IMR-90 (cell line): ENCODE results near the gene ERVFRD-1.

Experiments
- BHLHE40 ChIP-seq: fragments of 150-350 bp; IDR thresholded peaks from 2 replicates; pipeline ENCODE4 v1.6.1; 2016; ENCODE audit warnings: mild to moderate bottlenecking, low read depth, low read length
- CEBPB ChIP-seq: IDR thresholded peaks from 2 replicates; pipeline ENCODE4 v1.6.1; 2012; ENCODE audit warnings: low read depth, low read length, improper control_type of control experiment
- MAFK ChIP-seq: IDR thresholded peaks from 2 replicates; pipeline ENCODE4 v1.6.1; 2012; ENCODE audit warnings: low read depth, low read length, improper control_type of control experiment
- MXI1 ChIP-seq: IDR thresholded peaks from 2 replicates; pipeline ENCODE4 v1.6.1; 2012; ENCODE audit warnings: low read depth, mild to moderate bottlenecking, low read length, moderate library complexity, borderline replicate concordance
- POLR2A ChIP-seq: IDR thresholded peaks from 2 replicates; pipeline ENCODE4 v1.6.1; 2012; ENCODE audit warnings: mild to moderate bottlenecking, low read depth, low read length
- RAD21 ChIP-seq: IDR thresholded peaks from 2 replicates; pipeline ENCODE4 v1.6.1; 2012; ENCODE audit warnings: low read length, improper control_type of control experiment
- RCOR1 ChIP-seq: IDR thresholded peaks from 2 replicates; pipeline ENCODE4 v1.6.1; 2012; ENCODE audit warnings: mild to moderate bottlenecking, low read length, improper control_type of control experiment; ENCODE audit not compliant: insufficient replicate concordance
- TF ChIP-seq, protein P1 (sequence below): conservative IDR thresholded peaks from 2 replicates; pipeline ENCODE4 v1.5.1; 2012; ENCODE audit warnings: mild to moderate bottlenecking, low read depth, low read length, improper control_type of control experiment
- TF ChIP-seq, protein P2 (sequence below): fragments of 150-350 bp; IDR thresholded peaks from 2 replicates; pipeline ENCODE4 v1.6.1; 2017; ENCODE audit warnings: mild to moderate bottlenecking, antibody characterized with exemption, low read length, low read depth

DNA sequence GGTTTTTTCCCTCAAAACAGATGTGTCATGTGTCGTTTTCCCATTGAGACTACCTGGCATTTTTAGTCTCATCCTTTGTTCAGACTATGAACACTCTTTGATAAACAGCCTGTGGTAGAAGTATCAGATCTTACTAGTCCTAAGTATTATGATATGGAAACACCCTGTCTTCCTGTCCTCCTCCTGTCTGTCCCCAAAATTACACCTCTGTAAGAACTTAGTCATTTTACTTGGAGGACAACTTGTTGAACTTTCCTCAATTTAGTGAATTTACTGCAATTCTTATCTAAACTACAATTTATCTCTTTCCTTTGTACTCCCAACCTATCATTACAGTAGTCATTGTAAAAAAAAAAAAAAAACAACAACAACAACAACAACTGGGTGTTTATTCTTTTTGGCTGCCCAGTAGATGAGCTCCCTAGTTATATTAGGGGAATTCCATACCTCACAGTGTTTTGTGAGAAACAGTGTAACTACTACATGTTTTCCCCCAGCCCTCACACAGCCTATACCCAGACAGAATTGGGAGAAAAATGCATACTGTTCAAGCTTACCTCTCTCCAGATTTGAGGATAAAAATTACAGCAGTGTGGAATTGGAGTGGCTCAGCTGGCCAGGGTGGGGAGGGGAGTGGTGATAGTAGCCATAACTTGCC, 18.5 kb upstream of the ERVFRD-1 start:
- TF ChIP-seq POLR2A = no peak
- TF ChIP-seq, protein P1, sequence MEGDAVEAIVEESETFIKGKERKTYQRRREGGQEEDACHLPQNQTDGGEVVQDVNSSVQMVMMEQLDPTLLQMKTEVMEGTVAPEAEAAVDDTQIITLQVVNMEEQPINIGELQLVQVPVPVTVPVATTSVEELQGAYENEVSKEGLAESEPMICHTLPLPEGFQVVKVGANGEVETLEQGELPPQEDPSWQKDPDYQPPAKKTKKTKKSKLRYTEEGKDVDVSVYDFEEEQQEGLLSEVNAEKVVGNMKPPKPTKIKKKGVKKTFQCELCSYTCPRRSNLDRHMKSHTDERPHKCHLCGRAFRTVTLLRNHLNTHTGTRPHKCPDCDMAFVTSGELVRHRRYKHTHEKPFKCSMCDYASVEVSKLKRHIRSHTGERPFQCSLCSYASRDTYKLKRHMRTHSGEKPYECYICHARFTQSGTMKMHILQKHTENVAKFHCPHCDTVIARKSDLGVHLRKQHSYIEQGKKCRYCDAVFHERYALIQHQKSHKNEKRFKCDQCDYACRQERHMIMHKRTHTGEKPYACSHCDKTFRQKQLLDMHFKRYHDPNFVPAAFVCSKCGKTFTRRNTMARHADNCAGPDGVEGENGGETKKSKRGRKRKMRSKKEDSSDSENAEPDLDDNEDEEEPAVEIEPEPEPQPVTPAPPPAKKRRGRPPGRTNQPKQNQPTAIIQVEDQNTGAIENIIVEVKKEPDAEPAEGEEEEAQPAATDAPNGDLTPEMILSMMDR = no peak
- no peak for TF ChIP-seq RAD21
- TF ChIP-seq BHLHE40 = no peak
- TF ChIP-seq, protein P2, sequence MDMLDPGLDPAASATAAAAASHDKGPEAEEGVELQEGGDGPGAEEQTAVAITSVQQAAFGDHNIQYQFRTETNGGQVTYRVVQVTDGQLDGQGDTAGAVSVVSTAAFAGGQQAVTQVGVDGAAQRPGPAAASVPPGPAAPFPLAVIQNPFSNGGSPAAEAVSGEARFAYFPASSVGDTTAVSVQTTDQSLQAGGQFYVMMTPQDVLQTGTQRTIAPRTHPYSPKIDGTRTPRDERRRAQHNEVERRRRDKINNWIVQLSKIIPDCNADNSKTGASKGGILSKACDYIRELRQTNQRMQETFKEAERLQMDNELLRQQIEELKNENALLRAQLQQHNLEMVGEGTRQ = no peak
- no peak for TF ChIP-seq MXI1
- TF ChIP-seq MAFK = no peak
- TF ChIP-seq CEBPB = no peak
- no peak for TF ChIP-seq RCOR1
